Fibroblast of lung (primary cell): Measurements from ENCODE around the gene PFN1. TPM values are rescaled to one million over a fixed set of nuclear protein-coding genes. Genes with fewer than 3 reads are reported as not detected.
A peak's percentile ranks its signal among the peaks of the same experiment; 100 is the strongest.

ENCODE experiments used
- DNase-seq, 2 donors: peaks; one replicate each; pipeline versions ENCODE4 v3.0.0 to v3.0.0-alpha.2; 2010; ENCODE audit warnings: low read depth in 2 of 2
- H2AFZ ChIP-seq: 2 replicates; pipeline ENCODE4 v1.5.1; 2012; ENCODE audit warnings: low read length, control low read depth, inconsistent platforms
- H3K27ac ChIP-seq: 2 replicates; pipeline ENCODE4 v1.5.1; 2011; ENCODE audit warnings: low read length, control low read depth; ENCODE audit not compliant: insufficient read depth
- H3K27me3 ChIP-seq: 2 replicates; pipeline ENCODE4 v1.5.1; 2011; ENCODE audit warnings: mild to moderate bottlenecking, low read length; ENCODE audit not compliant: control insufficient read depth, insufficient read depth
- H3K36me3 ChIP-seq: 2 replicates; pipeline ENCODE4 v1.5.1; 2011; ENCODE audit warnings: low read length; ENCODE audit not compliant: control insufficient read depth, insufficient read depth
- H3K4me1 ChIP-seq: 2 replicates; pipeline ENCODE4 v1.5.1; 2011; ENCODE audit warnings: low read length; ENCODE audit not compliant: control insufficient read depth, insufficient read depth; ENCODE audit errors: extremely low read depth
- H3K4me2 ChIP-seq: 2 replicates; pipeline ENCODE4 v1.5.1; 2011; ENCODE audit warnings: low read length, control low read depth; ENCODE audit not compliant: insufficient read depth; ENCODE audit errors: extremely low read depth
- H3K4me3 ChIP-seq, 4 experiments: fragments of 200-600 bp in 1 of 4; sonication (generic) in 1 of 4; replicated peaks in 1 of 4; 2 replicates each; pipeline ENCODE4 v1.5.1; 2011 to 2016; ENCODE audit warnings: low read length in 4 of 4, low read depth in 3 of 4, mild to moderate bottlenecking in 3 of 4, control low read depth in 2 of 4, inconsistent platforms in 1 of 4, mixed read lengths in 1 of 4; ENCODE audit not compliant: insufficient read depth in 1 of 4; ENCODE audit errors: control extremely low read depth in 1 of 4
- H3K79me2 ChIP-seq: 2 replicates; pipeline ENCODE4 v1.5.1; 2012; ENCODE audit warnings: mild to moderate bottlenecking, low read length, inconsistent platforms; ENCODE audit not compliant: control insufficient read depth, insufficient read depth
- H3K9ac ChIP-seq: 2 replicates; pipeline ENCODE4 v1.5.1; 2011; ENCODE audit warnings: mild to moderate bottlenecking, low read length, control low read depth; ENCODE audit not compliant: insufficient read depth
- H3K9me3 ChIP-seq: 2 replicates; pipeline ENCODE4 v1.5.1; 2012; ENCODE audit warnings: low read depth, low read length; ENCODE audit not compliant: control insufficient read depth, insufficient read depth
- H4K20me1 ChIP-seq: 2 replicates; pipeline ENCODE4 v1.5.1; 2011; ENCODE audit warnings: low read length; ENCODE audit not compliant: control insufficient read depth, insufficient read depth; ENCODE audit errors: extremely low read depth
- CTCF ChIP-seq, 2 donors: IDR thresholded peaks in 1 of 2; conservative IDR thresholded peaks in 1 of 2; 1 replicate in 1 of 2; 2 replicates in 1 of 2; pipeline ENCODE4 v1.5.1; 2011 to 2012; ENCODE audit warnings: low read length in 2 of 2, control low read depth in 1 of 2, inconsistent platforms in 1 of 2, low read depth in 1 of 2, mild to moderate bottlenecking in 1 of 2
- EZH2 ChIP-seq: IDR thresholded peaks from 2 replicates; pipeline ENCODE4 v1.5.1; 2012; ENCODE audit warnings: low read length, control low read depth, mild to moderate bottlenecking; ENCODE audit errors: missing control alignments
- polyA plus RNA-seq, 2 donors: library from polyadenylated mRNA; depleted of rRNA in 1 of 2; stranded (reverse) in 1 of 2; unstranded in 1 of 2; fragments of >200 nt; gene quantifications; 2 replicates each; pipeline ENCODE4 v1.2.1, GENCODE V29; 2011 to 2012; ENCODE audit warnings: missing spikeins in 1 of 2
- total RNA-seq: library from RNA; depleted of rRNA; stranded (reverse); fragments of >200 nt; gene quantifications from 2 replicates; pipeline ENCODE4 v1.2.1, GENCODE V29; 2014

The PFN1 gene
- total and polyA plus RNA-seq, 2 donors (not counting 1 experiment from before 2014, with no cell fraction given), result 422 to 870 TPM

DNA sequence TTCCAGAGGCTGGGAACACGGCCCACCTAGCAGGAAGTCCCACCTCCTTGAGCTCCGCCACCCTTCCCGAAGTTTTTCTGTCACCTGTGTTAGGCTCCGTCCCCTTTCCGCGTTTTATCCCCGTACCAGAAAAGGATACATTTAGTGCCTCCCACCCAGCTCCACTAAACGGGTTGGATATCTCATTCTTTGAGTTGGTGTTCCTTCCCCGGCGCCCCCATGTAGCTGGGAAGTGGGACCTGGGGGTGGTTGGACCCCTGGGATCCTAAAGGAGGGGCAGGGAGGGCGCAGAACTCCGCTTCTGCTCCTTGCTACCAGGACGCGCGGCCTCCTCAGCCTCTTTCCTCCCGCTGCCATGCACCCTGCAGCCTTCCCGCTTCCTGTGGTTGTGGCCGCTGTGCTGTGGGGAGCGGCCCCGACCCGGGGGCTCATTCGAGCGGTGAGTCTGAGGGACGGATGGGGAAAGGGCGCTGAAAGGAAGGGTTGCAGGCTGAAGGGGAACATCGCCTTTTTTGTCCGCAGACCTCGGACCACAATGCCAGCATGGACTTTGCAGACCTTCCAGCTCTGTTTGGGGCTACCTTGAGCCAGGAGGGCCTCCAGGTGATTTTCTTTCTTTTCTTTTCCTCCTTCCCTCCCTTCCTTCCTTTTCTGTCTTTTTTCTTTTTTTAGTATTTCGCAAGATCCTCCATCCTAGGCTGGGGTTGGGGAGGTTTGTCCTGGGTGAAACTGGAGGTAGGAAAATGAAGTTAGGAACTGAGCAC, 7.6 kb downstream of the PFN1 start:
- peaks cover 29% of the 10 kb centered on the region for H3K4me1 ChIP-seq
- peak overlapping the region; percentile 77 to 93 (median 83) for H3K4me3 ChIP-seq
- peak overlapping the region; percentile 89 for H3K27ac ChIP-seq
- peaks cover 69% of the 10 kb centered on the region for H3K79me2 ChIP-seq
- no peaks in the 10 kb centered on the region for H3K9me3 ChIP-seq
- no peaks in the 10 kb centered on the region for H4K20me1 ChIP-seq
- peak overlapping the region; percentile 79 for H2AFZ ChIP-seq
- H3K4me2 ChIP-seq, result peak overlapping the region; percentile 95
- TF ChIP-seq CTCF (conservative IDR thresholded peaks at IDR 0.05 in 1 of 2, IDR thresholded peaks at IDR 0.05 in 1 of 2; ENCODE audit: low read depth in 1 of 2, low read length in 2 of 2) (no peak), EZH2 (no peak)
- H3K27me3 ChIP-seq, result no peaks in the 10 kb centered on the region
- peak overlapping the region; percentile 78 for H3K9ac ChIP-seq
- peaks cover 35% of the 10 kb centered on the region for H3K36me3 ChIP-seq
- no peak for DNase-seq

DNA sequence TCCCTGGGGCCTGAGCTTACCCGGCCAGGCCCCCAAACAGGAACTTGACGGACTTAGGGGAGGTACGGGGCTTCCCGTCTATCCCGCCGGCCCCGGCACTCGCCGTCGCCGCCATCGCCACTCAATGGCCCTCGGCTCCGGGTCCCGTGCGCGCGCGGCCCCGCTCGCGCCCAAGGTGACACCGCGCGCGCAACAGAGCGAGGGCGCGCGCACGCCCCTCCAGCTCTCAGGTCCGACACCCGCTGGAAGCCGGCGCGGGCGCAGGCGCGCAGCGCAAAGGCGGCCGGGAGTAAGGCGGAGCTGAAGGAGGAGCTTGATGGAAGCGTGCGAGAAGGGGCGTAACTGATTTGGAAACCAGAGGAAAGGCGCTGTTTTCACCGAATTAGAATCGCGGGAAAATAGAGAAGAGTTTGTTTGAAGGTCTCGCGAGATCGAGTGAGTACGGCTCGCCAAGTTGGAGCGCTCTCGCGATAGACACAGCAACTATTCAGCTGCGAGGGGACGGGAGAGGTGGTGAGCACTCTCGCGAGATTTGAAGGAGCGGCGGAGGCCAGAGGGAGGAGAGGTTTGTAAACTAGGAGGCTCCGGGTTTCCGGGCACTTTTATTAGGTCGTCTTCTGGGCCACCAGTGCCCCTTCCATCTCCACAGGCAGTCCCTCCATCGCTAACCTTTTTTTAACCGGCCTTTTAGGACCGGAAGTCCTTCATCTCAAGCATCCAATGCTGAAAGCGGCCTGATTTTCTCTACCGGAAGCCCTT, 8.4 kb downstream of the PFN1 start, which contains the start of the genes RNF167 and SLC25A11:
Gene RNF167 (plus strand): TSS at position 473 of the 759 bp plus-strand sequence. CDS start 642 bp downstream, outside the sequence.
Gene SLC25A11 (minus strand): TSS at position 251 of the 759 bp plus-strand sequence. CDS start 136 bp downstream, at position 115.
- peaks cover 34% of the 10 kb centered on the region for H3K36me3 ChIP-seq
- no peaks in the 10 kb centered on the region for H3K27me3 ChIP-seq
- peaks cover 61% of the 10 kb centered on the region for H3K79me2 ChIP-seq

More for the DNA sequence above, 8.4 kb downstream of the PFN1 start, which contains the start of the genes RNF167 and SLC25A11:
- Histone ChIP-seq H3K4me3 (peak within 1 kb of the TSS; percentile 77 to 93 (median 83)), H2AFZ (peak within 1 kb of the TSS; percentile 79), H3K27ac (peak within 1 kb of the TSS; percentile 89), H3K9me3 (no peaks in the 10 kb centered on the region), H3K9ac (peak within 1 kb of the TSS; percentile 78), H3K4me1 (peaks cover 25% of the 10 kb centered on the region), H3K4me2 (peak within 1 kb of the TSS; percentile 100), H4K20me1 (no peaks in the 10 kb centered on the region)
- TF ChIP-seq EZH2 (no peak), CTCF (conservative IDR thresholded peaks at IDR 0.05 in 1 of 2, IDR thresholded peaks at IDR 0.05 in 1 of 2; ENCODE audit: low read depth in 1 of 2, low read length in 2 of 2) (no peak)
- DNase-seq, result peak; percentile 99 to 100
